Glutamatergic neuron (in vitro differentiated cells): ENCODE measurements around the gene CFAP58. TPM values are rescaled to one million over a fixed set of nuclear protein-coding genes. Genes with fewer than 3 reads are reported as not detected.

Source experiments
- DNase-seq: peaks from one replicate; pipeline ENCODE4 v3.0.0; 2022
- H3K27ac Mint-ChIP-seq: one replicate; pipeline ENCODE4 v1.8.0; 2020; ENCODE audit warnings: mild to moderate bottlenecking, mixed read lengths, inconsistent platforms; ENCODE audit not compliant: unreplicated experiment
- H3K27me3 Mint-ChIP-seq: one replicate; pipeline ENCODE4 v1.8.0; 2020; ENCODE audit warnings: mild to moderate bottlenecking, moderate library complexity, mixed read lengths, inconsistent platforms; ENCODE audit not compliant: unreplicated experiment
- H3K36me3 Mint-ChIP-seq: one replicate; pipeline ENCODE4 v1.8.0; 2020; ENCODE audit warnings: mild to moderate bottlenecking, mixed read lengths, inconsistent platforms; ENCODE audit not compliant: unreplicated experiment
- H3K4me1 Mint-ChIP-seq: one replicate; pipeline ENCODE4 v1.8.0; 2020; ENCODE audit warnings: mild to moderate bottlenecking, low read depth, mixed read lengths, inconsistent platforms; ENCODE audit not compliant: unreplicated experiment
- H3K4me3 Mint-ChIP-seq: one replicate; pipeline ENCODE4 v1.8.0; 2020; ENCODE audit warnings: mild to moderate bottlenecking, mixed read lengths, inconsistent platforms; ENCODE audit not compliant: unreplicated experiment
- H3K9me3 Mint-ChIP-seq: one replicate; pipeline ENCODE4 v1.8.0; 2020; ENCODE audit warnings: mild to moderate bottlenecking, moderate library complexity, mixed read lengths, inconsistent platforms; ENCODE audit not compliant: unreplicated experiment
- total RNA-seq: library from RNA; stranded (reverse); fragmentation: NEBNext Ultra II Directional; extraction: Animal tissue kit (Norgen Biotek cat#: 25700); gene quantifications from one replicate; pipeline ENCODE4 v1.2.1, GENCODE V29; 2021; ENCODE audit not compliant: unreplicated experiment
- TF ChIP-seq, protein P1 (sequence below): fragments of 200-600 bp; sonication (generic); IDR thresholded peaks from one replicate; pipeline ENCODE4 v1.5.0; 2021; ENCODE audit not compliant: partially characterized antibody, unreplicated experiment

The CFAP58 gene
- total RNA-seq, 1 donor from 2014 or later: 2.2 TPM

DNA sequence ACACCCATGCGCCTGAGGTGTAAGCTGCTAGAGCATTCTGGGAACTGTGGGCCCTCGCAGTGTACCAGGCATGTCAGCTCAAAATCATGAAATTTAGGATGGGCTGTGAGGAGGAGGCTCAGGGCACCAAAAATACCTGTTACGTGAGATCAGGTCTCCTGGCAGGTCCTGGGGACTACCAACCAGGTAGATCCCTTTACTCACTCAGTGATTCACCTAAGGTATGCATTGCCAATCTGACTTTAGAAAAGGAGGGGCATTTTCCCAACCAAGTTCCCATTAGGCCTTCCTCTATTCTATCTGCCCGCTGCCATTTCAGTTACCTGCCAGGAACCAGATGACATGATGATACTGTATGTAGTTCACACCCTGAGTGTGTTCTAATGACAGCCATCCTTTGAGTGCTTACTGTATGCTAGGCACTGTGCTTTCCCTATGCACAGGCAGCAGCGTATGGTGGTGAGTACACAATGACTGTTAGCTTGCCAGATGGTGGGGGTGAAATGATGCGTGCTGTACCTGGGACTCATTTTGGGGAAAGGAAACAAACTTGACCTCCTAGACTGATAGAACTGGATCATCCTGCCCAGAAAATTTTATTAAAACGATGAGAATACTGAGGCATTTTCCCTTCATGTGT is 62.0 kb downstream of the CFAP58 start:
- Mint-ChIP-seq H3K36me3 (peaks cover 4% of the 10 kb centered on the region), H3K4me3 (no peak overlapping the region), H3K27ac (no peak overlapping the region), H3K27me3 (no peaks in the 10 kb centered on the region), H3K4me1 (no peaks in the 10 kb centered on the region), H3K9me3 (peaks cover 4% of the 10 kb centered on the region)
- TF ChIP-seq, protein P1, sequence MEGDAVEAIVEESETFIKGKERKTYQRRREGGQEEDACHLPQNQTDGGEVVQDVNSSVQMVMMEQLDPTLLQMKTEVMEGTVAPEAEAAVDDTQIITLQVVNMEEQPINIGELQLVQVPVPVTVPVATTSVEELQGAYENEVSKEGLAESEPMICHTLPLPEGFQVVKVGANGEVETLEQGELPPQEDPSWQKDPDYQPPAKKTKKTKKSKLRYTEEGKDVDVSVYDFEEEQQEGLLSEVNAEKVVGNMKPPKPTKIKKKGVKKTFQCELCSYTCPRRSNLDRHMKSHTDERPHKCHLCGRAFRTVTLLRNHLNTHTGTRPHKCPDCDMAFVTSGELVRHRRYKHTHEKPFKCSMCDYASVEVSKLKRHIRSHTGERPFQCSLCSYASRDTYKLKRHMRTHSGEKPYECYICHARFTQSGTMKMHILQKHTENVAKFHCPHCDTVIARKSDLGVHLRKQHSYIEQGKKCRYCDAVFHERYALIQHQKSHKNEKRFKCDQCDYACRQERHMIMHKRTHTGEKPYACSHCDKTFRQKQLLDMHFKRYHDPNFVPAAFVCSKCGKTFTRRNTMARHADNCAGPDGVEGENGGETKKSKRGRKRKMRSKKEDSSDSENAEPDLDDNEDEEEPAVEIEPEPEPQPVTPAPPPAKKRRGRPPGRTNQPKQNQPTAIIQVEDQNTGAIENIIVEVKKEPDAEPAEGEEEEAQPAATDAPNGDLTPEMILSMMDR: no peak
- DNase-seq: no peak

DNA sequence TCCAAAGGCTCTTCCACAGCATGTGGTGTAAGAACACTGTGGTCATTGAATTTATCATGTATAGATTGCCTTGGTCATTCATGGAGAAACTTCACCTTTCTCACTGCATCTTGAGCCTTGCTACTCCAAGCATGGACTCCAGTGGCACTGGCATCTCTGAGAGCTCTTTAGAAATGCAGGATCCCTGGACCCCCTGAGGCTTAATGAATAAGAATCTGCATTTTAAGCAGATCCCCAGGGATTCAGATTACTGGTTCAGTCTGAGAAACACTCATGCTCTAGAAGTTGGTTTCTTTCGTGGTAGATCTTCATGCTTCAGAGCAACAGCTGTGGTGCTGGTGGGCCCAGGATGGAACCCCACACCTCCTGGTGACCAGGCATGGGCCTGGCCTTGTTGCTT is 63.2 kb downstream of the CFAP58 start:
- Mint-ChIP-seq H3K36me3 (no peaks in the 10 kb centered on the region), H3K4me1 (no peaks in the 10 kb centered on the region), H3K27ac (no peak overlapping the region), H3K4me3 (no peak overlapping the region), H3K27me3 (no peaks in the 10 kb centered on the region), H3K9me3 (peaks cover 4% of the 10 kb centered on the region)
- no peak for DNase-seq
- TF ChIP-seq, protein P1: no peak

DNA sequence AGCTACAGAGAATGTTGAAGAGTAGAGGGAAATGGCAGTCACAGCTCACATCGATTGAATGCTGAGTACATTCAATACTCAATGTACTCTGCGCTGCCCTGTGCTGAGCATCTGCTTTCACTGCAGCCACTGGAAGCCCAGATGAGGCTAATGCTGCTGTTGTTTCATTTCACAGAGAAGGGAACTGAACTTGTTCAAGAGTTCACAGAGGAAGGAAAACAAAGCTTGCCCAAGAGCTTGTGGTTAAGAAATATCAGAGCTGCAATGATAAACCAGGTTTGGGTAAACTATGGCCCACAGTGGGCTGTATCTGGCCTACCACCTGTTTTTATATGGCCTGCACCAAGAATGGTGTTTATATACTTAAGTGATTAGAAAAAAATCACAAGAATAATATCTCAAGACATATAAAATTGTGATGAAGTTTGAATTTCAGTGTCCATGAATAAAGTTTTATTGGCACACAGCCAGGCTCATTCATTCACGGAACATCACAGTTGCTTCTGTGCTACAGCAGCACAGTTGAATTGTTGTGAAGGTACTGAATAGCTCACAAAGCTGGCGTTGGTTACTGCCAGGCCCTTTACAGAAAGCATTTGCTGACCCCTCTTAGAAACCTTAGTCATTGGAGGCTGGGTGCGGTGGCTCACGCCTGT is 64.1 kb downstream of the CFAP58 start:
- DNase-seq: no peak
- TF ChIP-seq, protein P1: no peak
- Mint-ChIP-seq H3K9me3 (peaks cover 3% of the 10 kb centered on the region), H3K27ac (no peak overlapping the region), H3K4me1 (no peaks in the 10 kb centered on the region), H3K4me3 (no peak overlapping the region), H3K27me3 (no peaks in the 10 kb centered on the region), H3K36me3 (no peaks in the 10 kb centered on the region)

DNA sequence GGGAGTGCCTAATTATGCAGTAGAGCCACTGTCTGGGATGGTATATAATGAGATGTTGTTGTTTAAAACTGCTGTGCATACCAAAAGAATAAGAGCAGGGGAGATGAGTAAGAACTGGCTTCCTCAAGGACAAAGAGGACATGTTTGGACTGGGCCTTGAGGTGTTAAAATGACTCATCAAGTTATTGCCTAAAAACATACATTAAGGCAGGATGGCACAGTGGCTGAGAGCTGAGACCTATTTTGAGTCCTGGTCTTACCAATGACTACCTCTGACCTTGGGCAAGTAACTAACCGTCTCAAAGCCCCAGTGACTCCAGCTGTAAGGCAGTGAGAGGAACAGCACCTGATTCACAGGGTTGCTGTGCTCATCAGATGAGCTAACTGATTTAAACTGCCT is 71.1 kb downstream of the CFAP58 start:
- no peak for DNase-seq
- no peaks in the 10 kb centered on the region for H3K9me3 Mint-ChIP-seq
- TF ChIP-seq, protein P1: no peak
- H3K27me3 Mint-ChIP-seq: no peaks in the 10 kb centered on the region
- no peaks in the 10 kb centered on the region for H3K4me1 Mint-ChIP-seq
- H3K36me3 Mint-ChIP-seq: no peaks in the 10 kb centered on the region
- H3K27ac Mint-ChIP-seq: no peak overlapping the region
- no peak overlapping the region for H3K4me3 Mint-ChIP-seq

DNA sequence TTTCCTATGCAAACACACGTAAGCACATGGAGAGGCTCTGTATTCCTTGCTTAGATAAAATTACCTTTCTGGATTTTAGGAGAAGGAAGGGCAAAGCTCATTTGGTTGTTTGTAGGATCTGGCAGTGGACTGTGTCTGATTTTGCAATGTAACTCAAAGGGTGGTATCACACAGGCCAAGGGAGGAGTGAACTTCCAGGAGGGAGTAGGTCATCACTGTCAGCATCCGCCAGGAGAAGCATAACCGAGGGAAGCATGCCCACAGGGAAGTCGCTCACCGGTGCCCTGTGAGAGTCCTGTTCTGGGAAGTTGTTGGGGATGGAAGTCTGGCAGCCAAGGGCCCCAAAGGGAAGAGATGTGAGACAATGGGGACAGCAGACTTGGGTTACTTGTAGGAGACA is 74.4 kb downstream of the CFAP58 start:
- Mint-ChIP-seq H3K4me1 (no peaks in the 10 kb centered on the region), H3K27ac (no peak overlapping the region), H3K9me3 (no peaks in the 10 kb centered on the region), H3K4me3 (no peak overlapping the region), H3K36me3 (no peaks in the 10 kb centered on the region), H3K27me3 (no peaks in the 10 kb centered on the region)
- DNase-seq: no peak
- TF ChIP-seq, protein P1: no peak
